ENCODE measurements around the gene AJAP1.

Gene AJAP1

DNA sequence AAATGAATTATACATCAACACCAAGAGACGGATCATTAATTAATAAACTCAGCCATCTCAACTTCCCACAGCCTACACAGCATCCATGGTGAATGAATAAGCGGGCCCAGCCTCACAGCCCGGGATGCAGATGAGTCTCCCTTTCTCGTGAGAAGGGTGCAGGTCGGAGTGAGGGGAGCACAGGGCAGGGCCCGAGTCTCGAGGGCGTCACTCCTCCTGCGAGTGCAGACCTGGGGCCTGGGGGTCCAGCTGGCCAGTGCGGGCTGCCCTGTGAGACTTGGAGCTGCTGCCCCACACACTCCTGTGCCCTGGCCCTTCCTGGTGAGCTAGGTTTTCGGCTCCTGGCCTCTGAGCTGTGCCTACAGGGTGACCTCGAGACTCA lies 74.7 kb downstream of the AJAP1 start:
- TF ChIP-seq ESRRG (CRISPR knock-in tag; IDR thresholded peaks at IDR 0.05) (no peak), ZFP30 (CRISPR knock-in tag; IDR thresholded peaks at IDR 0.05) (no peak), SNAI2 (CRISPR knock-in tag; IDR thresholded peaks at IDR 0.05) (no peak), ZFP3 (CRISPR knock-in tag; IDR thresholded peaks at IDR 0.05) (no peak), ZNF565 (CRISPR knock-in tag; conservative IDR thresholded peaks at IDR 0.05; ENCODE audit: low read depth) (no peak), CSDC2 (CRISPR knock-in tag; IDR thresholded peaks at IDR 0.05) (no peak)
- TF ChIP-seq, protein P1, sequence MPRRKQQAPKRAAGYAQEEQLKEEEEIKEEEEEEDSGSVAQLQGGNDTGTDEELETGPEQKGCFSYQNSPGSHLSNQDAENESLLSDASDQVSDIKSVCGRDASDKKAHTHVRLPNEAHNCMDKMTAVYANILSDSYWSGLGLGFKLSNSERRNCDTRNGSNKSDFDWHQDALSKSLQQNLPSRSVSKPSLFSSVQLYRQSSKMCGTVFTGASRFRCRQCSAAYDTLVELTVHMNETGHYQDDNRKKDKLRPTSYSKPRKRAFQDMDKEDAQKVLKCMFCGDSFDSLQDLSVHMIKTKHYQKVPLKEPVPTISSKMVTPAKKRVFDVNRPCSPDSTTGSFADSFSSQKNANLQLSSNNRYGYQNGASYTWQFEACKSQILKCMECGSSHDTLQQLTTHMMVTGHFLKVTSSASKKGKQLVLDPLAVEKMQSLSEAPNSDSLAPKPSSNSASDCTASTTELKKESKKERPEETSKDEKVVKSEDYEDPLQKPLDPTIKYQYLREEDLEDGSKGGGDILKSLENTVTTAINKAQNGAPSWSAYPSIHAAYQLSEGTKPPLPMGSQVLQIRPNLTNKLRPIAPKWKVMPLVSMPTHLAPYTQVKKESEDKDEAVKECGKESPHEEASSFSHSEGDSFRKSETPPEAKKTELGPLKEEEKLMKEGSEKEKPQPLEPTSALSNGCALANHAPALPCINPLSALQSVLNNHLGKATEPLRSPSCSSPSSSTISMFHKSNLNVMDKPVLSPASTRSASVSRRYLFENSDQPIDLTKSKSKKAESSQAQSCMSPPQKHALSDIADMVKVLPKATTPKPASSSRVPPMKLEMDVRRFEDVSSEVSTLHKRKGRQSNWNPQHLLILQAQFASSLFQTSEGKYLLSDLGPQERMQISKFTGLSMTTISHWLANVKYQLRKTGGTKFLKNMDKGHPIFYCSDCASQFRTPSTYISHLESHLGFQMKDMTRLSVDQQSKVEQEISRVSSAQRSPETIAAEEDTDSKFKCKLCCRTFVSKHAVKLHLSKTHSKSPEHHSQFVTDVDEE (CRISPR knock-in tag; IDR thresholded peaks at IDR 0.05) = no peak
- no peak for ATAC-seq

GRCh38 chr1:4730078-4730477 lies 75.7 kb downstream of the AJAP1 start:
- ATAC-seq = no peak
- no peak for TF ChIP-seq ZFP3 (CRISPR knock-in tag; IDR thresholded peaks at IDR 0.05)
- TF ChIP-seq ESRRG (CRISPR knock-in tag; IDR thresholded peaks at IDR 0.05) = no peak
- no peak for TF ChIP-seq ZNF565 (CRISPR knock-in tag; conservative IDR thresholded peaks at IDR 0.05; ENCODE audit: low read depth)
- TF ChIP-seq SNAI2 (CRISPR knock-in tag; IDR thresholded peaks at IDR 0.05) = no peak
- TF ChIP-seq, protein P2, sequence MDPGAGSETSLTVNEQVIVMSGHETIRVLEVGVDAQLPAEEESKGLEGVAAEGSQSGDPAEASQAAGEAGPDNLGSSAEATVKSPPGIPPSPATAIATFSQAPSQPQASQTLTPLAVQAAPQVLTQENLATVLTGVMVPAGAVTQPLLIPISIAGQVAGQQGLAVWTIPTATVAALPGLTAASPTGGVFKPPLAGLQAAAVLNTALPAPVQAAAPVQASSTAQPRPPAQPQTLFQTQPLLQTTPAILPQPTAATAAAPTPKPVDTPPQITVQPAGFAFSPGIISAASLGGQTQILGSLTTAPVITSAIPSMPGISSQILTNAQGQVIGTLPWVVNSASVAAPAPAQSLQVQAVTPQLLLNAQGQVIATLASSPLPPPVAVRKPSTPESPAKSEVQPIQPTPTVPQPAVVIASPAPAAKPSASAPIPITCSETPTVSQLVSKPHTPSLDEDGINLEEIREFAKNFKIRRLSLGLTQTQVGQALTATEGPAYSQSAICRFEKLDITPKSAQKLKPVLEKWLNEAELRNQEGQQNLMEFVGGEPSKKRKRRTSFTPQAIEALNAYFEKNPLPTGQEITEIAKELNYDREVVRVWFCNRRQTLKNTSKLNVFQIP (CRISPR knock-in tag; IDR thresholded peaks at IDR 0.05; ENCODE audit: borderline replicate concordance, low read depth) = no peak
- TF ChIP-seq BACH2 (CRISPR knock-in tag; IDR thresholded peaks at IDR 0.05; ENCODE audit: borderline replicate concordance) = no peak
- no peak for TF ChIP-seq GLIS3 (CRISPR knock-in tag; IDR thresholded peaks at IDR 0.05)
- no peak for TF ChIP-seq CREB5 (CRISPR knock-in tag; IDR thresholded peaks at IDR 0.05; ENCODE audit: low read depth)
- TF ChIP-seq, protein P3, sequence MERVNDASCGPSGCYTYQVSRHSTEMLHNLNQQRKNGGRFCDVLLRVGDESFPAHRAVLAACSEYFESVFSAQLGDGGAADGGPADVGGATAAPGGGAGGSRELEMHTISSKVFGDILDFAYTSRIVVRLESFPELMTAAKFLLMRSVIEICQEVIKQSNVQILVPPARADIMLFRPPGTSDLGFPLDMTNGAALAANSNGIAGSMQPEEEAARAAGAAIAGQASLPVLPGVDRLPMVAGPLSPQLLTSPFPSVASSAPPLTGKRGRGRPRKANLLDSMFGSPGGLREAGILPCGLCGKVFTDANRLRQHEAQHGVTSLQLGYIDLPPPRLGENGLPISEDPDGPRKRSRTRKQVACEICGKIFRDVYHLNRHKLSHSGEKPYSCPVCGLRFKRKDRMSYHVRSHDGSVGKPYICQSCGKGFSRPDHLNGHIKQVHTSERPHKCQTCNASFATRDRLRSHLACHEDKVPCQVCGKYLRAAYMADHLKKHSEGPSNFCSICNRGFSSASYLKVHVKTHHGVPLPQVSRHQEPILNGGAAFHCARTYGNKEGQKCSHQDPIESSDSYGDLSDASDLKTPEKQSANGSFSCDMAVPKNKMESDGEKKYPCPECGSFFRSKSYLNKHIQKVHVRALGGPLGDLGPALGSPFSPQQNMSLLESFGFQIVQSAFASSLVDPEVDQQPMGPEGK (CRISPR knock-in tag; IDR thresholded peaks at IDR 0.05; ENCODE audit: borderline replicate concordance) = no peak
- TF ChIP-seq TCF4 (CRISPR knock-in tag; IDR thresholded peaks at IDR 0.05; ENCODE audit: borderline replicate concordance) = no peak
- TF ChIP-seq ZNF70 (CRISPR knock-in tag; IDR thresholded peaks at IDR 0.05) = no peak
- TF ChIP-seq CSRNP3 (CRISPR knock-in tag; IDR thresholded peaks at IDR 0.05) = no peak
- TF ChIP-seq ZFP30 (CRISPR knock-in tag; IDR thresholded peaks at IDR 0.05) = no peak
- TF ChIP-seq CSDC2 (CRISPR knock-in tag; IDR thresholded peaks at IDR 0.05) = no peak

DNA sequence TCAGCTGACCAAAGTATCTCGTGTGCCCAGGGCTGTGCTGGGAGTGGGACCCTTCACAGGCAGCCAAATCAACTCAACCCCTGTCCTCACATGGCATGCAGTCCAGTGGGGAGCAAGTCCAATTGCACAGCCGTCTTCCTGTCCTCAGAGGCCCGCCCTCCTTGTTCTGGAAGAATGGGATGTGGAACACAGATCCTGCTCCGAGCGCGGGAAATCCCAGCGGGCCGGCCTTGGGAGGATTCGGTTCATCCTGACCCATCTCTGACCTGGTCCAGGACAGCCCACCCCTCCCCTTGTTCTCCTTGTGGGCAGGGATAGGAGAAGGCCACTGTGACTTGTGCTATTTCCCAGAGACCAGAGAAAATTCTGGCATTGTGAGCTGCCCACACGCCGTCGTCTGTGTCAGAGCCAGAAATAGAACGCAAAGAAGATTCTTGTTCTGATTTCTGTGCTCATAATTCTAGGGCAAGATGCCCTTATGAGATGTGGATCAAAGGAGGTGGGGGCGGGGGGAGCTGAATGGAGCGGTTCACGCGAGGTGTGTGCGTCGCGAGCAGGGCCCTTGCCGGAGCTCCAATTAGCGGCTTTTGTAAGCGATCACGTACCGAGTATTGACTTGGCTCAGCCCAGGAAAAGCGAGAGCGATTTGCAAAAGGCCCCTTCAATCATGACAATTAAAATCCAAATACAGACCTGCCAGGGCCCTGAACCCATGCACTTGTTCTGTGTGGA lies 79.2 kb downstream of the AJAP1 start:
- ATAC-seq = no peak
- TF ChIP-seq PPARA (CRISPR knock-in tag; IDR thresholded peaks at IDR 0.05; ENCODE audit: borderline replicate concordance) (no peak), CSDC2 (CRISPR knock-in tag; IDR thresholded peaks at IDR 0.05) (no peak), CREB5 (CRISPR knock-in tag; IDR thresholded peaks at IDR 0.05; ENCODE audit: low read depth) (no peak), ZFP3 (CRISPR knock-in tag; IDR thresholded peaks at IDR 0.05) (no peak), CSRNP3 (CRISPR knock-in tag; IDR thresholded peaks at IDR 0.05) (no peak), OSR1 (CRISPR knock-in tag; IDR thresholded peaks at IDR 0.05) (no peak), SNAI2 (CRISPR knock-in tag; IDR thresholded peaks at IDR 0.05) (no peak), ARNTL (CRISPR knock-in tag; IDR thresholded peaks at IDR 0.05; ENCODE audit: borderline replicate concordance, low read depth) (no peak), TOX (CRISPR knock-in tag; IDR thresholded peaks at IDR 0.05; ENCODE audit: borderline replicate concordance) (no peak), ISL1 (CRISPR knock-in tag; IDR thresholded peaks at IDR 0.05) (no peak), ZC3H10 (CRISPR knock-in tag; IDR thresholded peaks at IDR 0.05) (no peak), GLIS3 (CRISPR knock-in tag; IDR thresholded peaks at IDR 0.05) (no peak), ZNF8 (CRISPR knock-in tag; IDR thresholded peaks at IDR 0.05) (no peak), ESRRG (CRISPR knock-in tag; IDR thresholded peaks at IDR 0.05) (no peak), RARB (CRISPR knock-in tag; IDR thresholded peaks at IDR 0.05) (no peak), TCF4 (CRISPR knock-in tag; IDR thresholded peaks at IDR 0.05; ENCODE audit: borderline replicate concordance) (no peak)
- TF ChIP-seq, protein P2 (CRISPR knock-in tag; IDR thresholded peaks at IDR 0.05; ENCODE audit: borderline replicate concordance, low read depth) = no peak
